GM18526 (cell line): Measurements from ENCODE around the gene MSH3.

Source experiments
- POLR2A ChIP-seq: IDR thresholded peaks from 3 replicates; pipeline ENCODE4 v1.6.1; 2011; ENCODE audit not compliant: insufficient read length; ENCODE audit errors: extremely low read depth

MSH3 gene

DNA sequence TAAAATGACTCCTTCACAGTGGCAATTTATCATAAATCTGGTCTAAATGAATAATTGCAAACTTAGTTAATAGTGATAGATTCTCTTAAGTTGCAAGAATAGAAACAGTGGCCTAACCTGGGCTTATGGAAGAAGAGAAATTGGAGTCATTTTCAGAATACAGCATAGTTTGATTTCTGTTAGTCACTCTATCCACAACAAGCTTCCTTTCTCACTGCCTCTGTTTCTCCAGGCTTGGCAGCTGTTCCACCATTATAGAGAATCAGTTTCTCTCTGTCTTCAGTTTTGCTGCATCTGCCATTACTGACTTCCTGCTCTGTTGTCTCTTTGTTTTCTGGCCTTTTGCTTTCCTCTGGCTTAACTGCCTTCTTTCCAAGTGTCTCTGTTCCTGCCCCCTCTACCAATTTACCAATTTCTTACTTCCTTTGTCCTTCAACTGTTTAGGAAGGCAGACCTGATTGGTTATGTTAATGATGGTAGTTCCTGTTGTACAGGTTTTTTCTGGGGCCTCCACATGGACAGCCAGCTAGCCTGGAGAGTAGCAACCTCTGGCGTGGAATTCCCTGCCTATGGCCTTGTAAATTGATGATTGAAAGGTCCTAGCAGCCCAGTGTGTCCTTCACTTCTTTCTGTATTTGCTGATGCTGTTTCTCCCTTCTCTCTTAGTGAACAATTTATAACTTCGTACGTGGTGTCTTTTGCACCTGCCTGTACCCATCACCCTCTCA lies 229.8 kb downstream of the MSH3 start:
- TF ChIP-seq POLR2A: no peak

DNA sequence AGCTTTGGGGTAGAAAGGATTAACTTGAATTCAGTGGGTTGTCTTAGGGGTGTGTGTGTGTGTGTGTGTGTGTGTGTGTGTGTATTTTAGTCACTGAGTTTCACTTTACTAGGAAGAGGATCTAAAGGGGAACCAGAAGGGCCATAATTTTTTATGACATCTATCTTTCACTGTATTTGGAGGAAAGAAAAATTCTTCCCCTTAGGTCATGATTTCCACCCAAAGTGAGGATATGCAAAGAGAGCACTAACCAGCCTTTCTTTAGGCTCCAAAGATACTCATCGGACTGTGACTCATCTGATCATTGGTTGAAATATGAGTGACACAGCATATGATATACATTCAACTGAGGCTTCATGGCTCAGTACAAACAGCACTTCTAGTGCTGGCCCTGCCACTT lies 230.5 kb downstream of the MSH3 start:
- TF ChIP-seq POLR2A: no peak

DNA sequence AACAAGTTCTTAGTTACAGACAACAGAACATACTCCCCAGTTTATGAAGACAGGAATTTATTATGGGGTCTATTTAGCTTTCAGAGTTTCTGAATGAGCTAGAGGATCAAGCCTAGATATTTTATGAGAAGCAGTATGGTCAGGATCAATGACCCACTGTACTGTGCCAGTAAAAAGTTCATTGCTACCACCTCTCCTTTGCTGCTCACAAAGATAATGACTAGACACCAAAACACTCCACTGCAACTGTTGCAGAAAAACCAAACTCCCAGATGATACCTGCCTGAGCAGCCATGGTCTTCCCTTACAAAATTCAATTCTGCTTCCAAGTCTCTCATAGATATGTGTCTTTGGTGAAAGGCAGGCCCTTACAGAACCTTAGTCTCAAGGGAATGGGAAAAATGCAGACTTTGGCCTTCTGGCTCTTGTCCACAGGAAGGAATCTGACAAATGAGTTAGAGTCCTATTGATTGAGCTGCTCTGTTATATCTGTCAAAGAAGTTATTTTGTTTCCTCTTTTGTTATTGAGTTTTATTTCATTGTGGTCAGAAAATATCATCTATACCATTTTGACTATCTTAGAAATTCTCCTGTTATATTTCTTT lies 231.0 kb downstream of the MSH3 start:
- no peak for TF ChIP-seq POLR2A

DNA sequence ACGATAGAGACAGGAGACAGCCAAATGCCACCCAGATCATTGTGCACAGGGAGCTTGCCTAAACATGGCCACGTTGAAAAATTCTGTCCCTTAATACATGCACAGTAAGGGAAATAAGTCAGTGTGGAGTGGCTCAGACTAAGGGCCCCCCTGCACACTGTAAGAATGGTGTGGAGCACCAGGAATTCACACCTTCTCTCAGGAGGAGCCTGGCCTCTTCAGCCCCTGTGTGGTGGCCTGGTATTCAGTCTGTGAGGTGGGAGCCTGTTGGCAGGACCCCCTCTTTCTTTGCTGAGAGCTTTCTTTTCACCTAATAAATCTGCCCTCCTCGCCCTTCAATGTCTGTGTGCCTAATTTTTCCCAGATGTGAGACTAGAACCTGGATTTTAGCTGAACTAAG lies 239.6 kb downstream of the MSH3 start:
- no peak for TF ChIP-seq POLR2A

DNA sequence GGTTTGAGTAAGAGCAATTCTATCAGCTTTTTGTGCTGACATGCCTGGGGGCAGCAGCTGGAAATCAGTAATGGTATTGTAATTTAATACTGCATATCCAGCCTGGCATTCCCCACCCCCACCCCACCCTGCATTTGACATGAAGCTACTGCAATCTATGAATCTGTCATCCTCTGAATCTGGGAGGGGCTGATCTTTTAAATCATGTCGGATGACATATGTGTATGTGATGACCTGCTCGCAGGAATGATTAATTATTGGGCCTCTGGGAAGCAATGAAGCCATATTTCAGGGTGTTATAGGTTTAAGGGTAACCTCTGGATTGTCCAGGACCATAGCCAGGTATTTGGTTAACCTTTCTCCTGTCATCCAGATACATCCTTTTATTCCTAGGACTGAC lies 241.1 kb downstream of the MSH3 start:
- no peak for TF ChIP-seq POLR2A

DNA sequence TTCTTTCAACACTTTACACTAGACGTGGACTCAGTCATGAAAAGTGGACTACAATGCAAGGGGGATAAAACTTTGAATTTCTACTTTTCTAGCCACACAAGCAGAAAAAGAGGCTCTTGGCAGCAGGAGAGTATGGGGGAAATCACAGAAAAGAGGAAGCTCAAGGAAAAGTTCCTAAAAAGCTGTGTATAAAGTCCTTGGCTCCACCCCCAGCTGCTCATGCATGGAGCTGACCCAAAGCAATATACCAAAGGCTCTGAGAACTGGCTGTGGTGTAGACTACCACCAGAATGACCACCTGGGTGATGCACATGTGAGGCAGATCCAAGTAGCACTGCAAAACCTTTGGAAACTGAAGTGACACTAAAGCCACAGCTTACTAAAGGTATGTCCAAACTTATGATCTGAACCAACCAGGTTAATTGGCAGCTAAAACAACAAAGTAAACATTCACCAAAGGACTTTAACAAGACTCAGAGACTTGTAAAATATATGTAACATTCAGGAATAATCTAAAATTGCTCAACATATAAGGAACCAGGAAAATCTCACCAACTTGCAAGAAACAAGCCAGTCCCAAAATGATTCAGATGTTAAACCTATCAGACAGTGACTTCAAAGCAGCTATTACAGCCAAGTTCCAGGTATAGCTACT lies 250.2 kb downstream of the MSH3 start:
- no peak for TF ChIP-seq POLR2A

DNA sequence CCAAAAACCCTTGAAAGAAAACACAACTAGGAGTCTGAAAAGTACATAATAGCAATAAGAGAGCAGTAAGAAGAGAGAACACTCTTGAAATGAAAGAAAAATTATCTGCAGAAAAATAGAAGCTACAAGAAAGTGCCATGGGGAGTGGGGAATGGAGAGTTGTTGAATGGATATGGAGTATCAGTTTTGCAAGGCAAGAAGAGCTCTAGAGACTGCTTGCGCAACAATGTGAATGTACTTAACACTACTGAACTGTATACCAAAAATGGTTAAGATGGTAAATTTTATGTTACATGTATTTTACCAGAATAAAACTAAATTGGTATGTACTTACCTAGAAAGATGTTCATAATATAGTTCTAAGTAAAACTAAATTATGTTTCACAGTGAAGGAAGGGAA lies 251.0 kb downstream of the MSH3 start:
- no peak for TF ChIP-seq POLR2A

DNA sequence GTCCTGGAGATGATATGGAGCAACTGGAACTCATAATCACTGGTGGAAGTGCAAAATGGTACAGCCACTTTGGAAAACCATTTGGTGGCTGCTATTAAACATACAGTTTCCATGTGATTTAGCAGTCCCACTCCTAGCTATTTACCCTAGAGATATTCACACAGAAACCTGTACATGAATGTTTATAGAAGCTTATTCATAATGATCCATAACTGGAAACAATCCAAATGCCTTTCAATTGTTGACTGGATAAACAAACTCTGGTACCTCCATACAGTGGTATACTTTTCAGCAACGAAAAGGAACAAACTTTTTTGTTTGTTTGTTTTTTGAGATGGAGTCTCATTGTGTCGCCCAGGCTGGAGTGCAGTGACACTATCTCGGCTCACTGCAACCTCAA lies 258.0 kb downstream of the MSH3 start:
- no peak for TF ChIP-seq POLR2A

DNA sequence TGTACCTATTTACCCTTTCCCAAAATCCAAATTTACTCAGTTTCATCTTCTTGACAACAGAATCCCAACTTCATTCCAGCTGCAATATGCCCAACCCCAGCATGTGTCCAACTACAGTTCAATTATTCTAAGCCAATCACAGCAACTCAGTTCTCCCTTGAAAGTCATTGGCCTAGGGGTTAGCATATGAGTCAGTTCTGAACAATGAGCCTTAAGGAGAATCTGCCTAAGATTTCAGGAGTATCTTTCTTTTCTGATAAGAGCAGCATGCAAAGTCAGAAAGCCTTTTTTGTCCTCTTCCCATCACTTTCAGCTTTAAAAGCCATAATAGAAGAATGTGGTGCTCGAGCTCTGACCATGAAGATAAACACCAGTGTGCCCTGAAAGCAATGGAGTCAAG lies 261.3 kb downstream of the MSH3 start:
- TF ChIP-seq POLR2A: no peak

DNA sequence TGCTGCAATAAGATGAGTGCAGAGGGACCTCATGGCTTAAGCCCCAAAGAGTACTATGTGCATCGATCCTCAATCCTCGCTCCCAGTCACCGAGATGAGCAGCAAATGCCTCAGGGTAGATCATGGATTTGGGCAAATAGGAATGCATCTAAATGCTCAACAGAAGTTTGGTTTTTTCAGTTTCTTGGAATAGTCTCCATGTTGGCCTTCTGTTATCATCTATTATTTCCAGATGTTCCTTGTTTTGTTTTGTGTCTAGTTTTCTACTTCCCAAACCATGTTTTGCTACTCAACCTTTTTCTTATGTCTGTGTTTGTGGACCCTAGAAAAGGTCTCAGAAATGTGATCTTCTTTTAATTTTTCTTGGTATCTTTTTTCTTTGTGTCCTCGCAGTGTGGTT lies 262.2 kb downstream of the MSH3 start:
- no peak for TF ChIP-seq POLR2A

DNA sequence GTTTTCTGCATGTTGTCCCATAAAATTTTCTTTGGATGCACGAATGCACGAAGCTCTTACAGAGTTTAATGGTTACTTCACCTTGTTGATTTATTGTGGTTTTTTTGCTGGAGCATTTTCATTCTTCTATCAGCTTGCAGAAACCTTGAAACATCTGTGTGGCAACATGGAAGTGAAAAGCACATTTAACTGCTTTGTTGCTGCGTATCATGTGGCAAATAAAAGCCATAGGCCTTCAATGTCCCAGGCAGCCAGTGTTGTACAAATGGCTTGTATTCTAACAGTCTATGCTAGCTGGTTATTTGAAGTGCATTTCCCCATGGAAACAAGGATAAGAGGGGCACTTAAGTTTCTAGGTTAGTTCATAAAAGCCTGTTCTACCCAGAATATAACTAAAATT lies 263.2 kb downstream of the MSH3 start:
- TF ChIP-seq POLR2A: no peak

DNA sequence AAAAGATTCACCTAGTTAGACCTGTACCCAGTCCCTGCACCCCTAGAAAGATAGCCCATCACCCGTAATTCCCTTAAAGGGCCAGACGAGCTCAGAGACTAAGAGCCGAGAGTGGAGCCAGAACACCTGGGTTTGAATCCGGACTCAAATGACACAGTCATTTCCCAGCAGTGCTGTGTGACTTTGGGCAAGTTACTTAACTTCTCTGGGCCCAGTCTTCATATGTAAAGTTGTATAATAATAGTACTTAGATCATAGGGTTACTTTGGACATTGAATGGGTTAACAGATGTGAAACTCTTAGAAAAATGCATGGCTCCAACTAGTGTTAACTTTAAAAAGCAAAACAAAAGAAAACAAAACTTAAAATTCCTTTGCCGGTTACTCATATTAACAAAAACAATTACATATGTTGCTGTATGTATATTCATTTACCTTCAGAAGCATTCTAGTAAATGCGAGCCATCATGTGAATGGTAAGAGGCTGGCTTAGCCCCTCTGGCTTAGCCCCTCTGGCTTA lies 265.3 kb downstream of the MSH3 start:
- no peak for TF ChIP-seq POLR2A

DNA sequence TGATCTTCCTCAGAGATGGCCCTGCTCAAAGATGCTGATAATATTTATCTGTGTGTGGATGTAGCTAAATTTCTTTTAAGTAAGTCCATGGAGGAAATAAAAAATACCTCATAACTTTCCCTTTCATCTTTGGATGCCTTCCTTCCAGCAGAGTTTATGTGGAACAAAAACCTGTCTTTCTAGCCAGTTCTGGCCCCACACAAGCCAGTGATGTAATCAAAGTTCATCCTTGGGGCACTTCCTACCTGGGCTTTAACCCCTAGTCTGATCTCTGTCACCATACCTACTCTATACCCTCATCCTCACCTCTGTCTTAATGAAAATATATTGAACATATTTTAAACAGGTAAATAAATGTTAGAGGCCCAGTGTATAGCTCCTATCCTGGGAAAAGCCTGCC lies 265.9 kb downstream of the MSH3 start:
- TF ChIP-seq POLR2A: no peak

DNA sequence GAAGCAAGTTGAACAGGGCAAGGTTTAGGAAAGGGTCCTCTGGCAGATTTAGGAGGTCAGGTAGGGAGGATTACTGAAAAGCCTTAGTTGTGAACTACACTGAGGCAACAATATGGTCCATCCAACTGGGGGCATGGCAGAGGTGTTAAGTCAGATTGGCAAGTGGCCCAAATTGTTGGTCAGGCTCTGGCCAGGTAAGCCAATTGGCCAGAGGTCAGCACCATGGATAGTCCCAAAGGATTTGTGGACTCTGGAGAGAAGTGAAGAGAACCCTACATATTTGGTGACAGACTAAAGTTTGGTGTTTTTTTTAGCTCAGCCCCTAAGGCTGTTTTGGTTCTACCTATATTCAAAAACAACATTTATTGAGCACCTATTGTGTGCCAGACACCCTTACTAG lies 266.6 kb downstream of the MSH3 start:
- TF ChIP-seq POLR2A: no peak

DNA sequence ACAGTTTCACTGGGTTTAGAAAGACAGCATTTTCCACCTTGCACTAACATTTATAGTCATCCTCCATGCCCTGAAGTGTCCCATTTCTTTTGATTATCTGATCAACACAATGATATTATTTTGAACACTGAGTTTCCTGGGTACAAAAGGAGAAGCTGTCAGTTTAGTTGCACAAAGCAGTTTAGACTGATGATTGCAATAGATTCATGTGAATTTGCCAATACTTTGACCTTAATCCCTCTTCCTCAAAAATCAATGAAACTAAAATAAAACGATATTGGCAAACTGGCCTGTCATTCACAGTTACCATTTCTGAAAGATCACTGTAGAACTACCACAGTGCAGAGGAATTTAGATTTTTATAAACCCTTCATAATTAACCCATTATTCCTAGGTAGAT lies 271.5 kb downstream of the MSH3 start:
- TF ChIP-seq POLR2A: no peak
